Measurements from ENCODE around the gene RBBP9. TPM values are rescaled to one million over a fixed set of nuclear protein-coding genes. Genes with fewer than 3 reads are reported as not detected.

RBBP9 gene
- total and polyA plus RNA-seq, 2 donors (not counting 3 experiments of a cell fraction or from before 2014, with no cell fraction given): 8.5 to 17.0 TPM

DNA sequence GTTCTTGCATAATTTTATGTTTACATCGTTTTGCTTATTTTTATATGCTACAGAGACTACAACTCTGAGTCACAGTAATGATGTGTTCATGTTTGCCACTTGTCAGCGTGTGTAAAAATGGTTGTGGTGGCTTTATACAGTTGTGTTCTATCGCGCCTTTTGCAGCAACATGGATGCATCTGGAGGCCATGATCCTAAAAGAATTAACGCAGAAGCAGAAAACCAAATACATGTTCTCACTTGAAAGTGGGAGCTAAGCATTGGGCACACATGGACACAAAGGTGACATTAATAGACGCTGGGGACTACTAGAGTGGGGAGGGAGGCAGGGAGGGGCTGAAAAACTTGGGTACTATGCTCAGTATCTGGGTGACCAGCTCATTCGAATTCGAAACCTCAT is 9.7 kb upstream of the RBBP9 start:
- Histone ChIP-seq H3K9me1 (replicated peaks; ENCODE audit: control insufficient read depth, extremely low read depth, insufficient read depth, low read length) (no peaks in the 10 kb centered on the region), H3K27ac (ENCODE audit: insufficient read depth, low read depth, low read length) (peak overlapping the region; percentile 82), H3K4me1 (ENCODE audit: control insufficient read depth, extremely low read depth, insufficient read depth, low read length) (peaks cover 9% of the 10 kb centered on the region), H3K36me3 (ENCODE audit: control insufficient read depth in 2 of 2, extremely low read depth in 1 of 2, insufficient read depth in 2 of 2, low read length in 2 of 2) (peaks cover 2 to 9% of the 10 kb centered on the region in 2 experiments), H3K27me3 (ENCODE audit: control insufficient read depth in 2 of 2, insufficient read depth in 2 of 2, low read length in 2 of 2) (peaks cover 0 to 5% of the 10 kb centered on the region in 2 experiments), H3K79me2 (ENCODE audit: control insufficient read depth, insufficient read depth, low read length) (peaks cover 19% of the 10 kb centered on the region), H3K9me3 (replicated peaks; ENCODE audit: control insufficient read depth, insufficient read depth, low read length) (no peaks in the 10 kb centered on the region), H3K9ac (replicated peaks; ENCODE audit: extremely low read depth, insufficient read depth, low read length) (peak overlapping the region; percentile 79), H2AFZ (ENCODE audit: low read depth, low read length) (peak overlapping the region; percentile 64), H4K20me1 (replicated peaks; ENCODE audit: control insufficient read depth, extremely low read depth, insufficient read depth, low read length) (no peaks in the 10 kb centered on the region), H3K4me2 (ENCODE audit: insufficient read depth, low read length) (peak overlapping the region; percentile 94), H3K4me3 (replicated peaks in 1 of 3; ENCODE audit: insufficient read depth in 1 of 3, low read depth in 1 of 3, low read length in 3 of 3) (peak overlapping the region; percentile 14 to 94 (median 75))
- no peak for FAIRE-seq
- CTCF ChIA-PET: interaction anchor here (1.2 to 2.0 kb wide), 5 partner anchors 10 to 82 kb away, joined by 3 to 6 read pairs (median 3); partner anchors contain the start of genes DZANK1, POLR3F, RBBP9 and SMIM26
- dilution Hi-C loops (cut with MboI; ENCODE audit: extremely low pct_ligation_motif_present, low sequenced_read_pairs) (no loop called here), intact Hi-C loops (cut with micrococcal nuclease) (loop anchor here (1.0 to 2.0 kb wide), 7 partner anchors 9 to 218 kb away; partner anchors contain the start of genes DTD1, DZANK1, POLR3F and RBBP9)
- TSS peak; percentile 89 for BruUV-seq (replicated peaks)
- no peak for TF ChIP-seq GATA2 (IDR thresholded peaks at IDR 0.05; ENCODE audit: insufficient read depth, insufficient read length, low read depth, low read length)
- TF ChIP-seq, protein P1, sequence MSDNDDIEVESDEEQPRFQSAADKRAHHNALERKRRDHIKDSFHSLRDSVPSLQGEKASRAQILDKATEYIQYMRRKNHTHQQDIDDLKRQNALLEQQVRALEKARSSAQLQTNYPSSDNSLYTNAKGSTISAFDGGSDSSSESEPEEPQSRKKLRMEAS (IDR thresholded peaks at IDR 0.05; ENCODE audit: insufficient read depth, insufficient read length): no peak
- TF ChIP-seq, protein P2, sequence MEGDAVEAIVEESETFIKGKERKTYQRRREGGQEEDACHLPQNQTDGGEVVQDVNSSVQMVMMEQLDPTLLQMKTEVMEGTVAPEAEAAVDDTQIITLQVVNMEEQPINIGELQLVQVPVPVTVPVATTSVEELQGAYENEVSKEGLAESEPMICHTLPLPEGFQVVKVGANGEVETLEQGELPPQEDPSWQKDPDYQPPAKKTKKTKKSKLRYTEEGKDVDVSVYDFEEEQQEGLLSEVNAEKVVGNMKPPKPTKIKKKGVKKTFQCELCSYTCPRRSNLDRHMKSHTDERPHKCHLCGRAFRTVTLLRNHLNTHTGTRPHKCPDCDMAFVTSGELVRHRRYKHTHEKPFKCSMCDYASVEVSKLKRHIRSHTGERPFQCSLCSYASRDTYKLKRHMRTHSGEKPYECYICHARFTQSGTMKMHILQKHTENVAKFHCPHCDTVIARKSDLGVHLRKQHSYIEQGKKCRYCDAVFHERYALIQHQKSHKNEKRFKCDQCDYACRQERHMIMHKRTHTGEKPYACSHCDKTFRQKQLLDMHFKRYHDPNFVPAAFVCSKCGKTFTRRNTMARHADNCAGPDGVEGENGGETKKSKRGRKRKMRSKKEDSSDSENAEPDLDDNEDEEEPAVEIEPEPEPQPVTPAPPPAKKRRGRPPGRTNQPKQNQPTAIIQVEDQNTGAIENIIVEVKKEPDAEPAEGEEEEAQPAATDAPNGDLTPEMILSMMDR (IDR thresholded peaks at IDR 0.05; ENCODE audit: extremely low read depth in 1 of 2, insufficient read depth in 1 of 2, low read depth in 1 of 2, low read length in 2 of 2): no peak
- no peak for TF ChIP-seq JUN (IDR thresholded peaks at IDR 0.05; ENCODE audit: borderline replicate concordance, insufficient read depth, insufficient read length, low read depth)
- TF ChIP-seq FOS (IDR thresholded peaks at IDR 0.05; ENCODE audit: borderline replicate concordance, insufficient read depth, low read length): no peak
- no peak for TF ChIP-seq MYC (IDR thresholded peaks at IDR 0.05; ENCODE audit: low read depth, low read length)
- POLR2A ChIA-PET: interaction anchor here (1.2 to 2.0 kb wide), 3 partner anchors 10 to 40 kb away, joined by 3 to 13 read pairs (median 8); partner anchors contain the start of genes DZANK1, POLR3F and RBBP9
- no peak for DNase-seq (ENCODE audit: low read depth, low spot score)
